HepG2 (cell line): ENCODE data around the gene TERB2. TPM values are rescaled to one million over a fixed set of nuclear protein-coding genes. Genes with fewer than 3 reads are reported as not detected.
"Not testable (repeated sequence)": the region's sequence is repeated elsewhere in the genome, so short reads cannot be mapped to it uniquely, and the experiment has no call there.

Experiments used
- ATAC-seq: fragments of 200-7000 bp; cut with Tn5 transposase; 3 replicates; pipeline ENCODE4 v1.9.1; 2020; ENCODE audit warnings: mild to moderate bottlenecking, moderate library complexity
- BruUV-seq: library from RNA; stranded (reverse); fragments of 400-500 nt; replicated peaks from 2 replicates; lab custom pipeline; 2021; lab: Mats Ljungman, UMichigan
- CTCF ChIA-PET: fragments of 300-600 bp; formaldehyde crosslinking; extraction: SDS; loops from one replicate; lab custom pipeline; 2021; ENCODE audit warnings: low total read pairs, inconsistent platforms, low intra/inter-chr PET ratio; lab: Yijun Ruan, JAX
- POLR2A ChIA-PET: fragments of 350-600 bp; sonication (Branson Sonifier 250); formaldehyde crosslinking; loops from one replicate; lab custom pipeline; 2020; ENCODE audit warnings: antibody characterized with exemption, inconsistent platforms; lab: Yijun Ruan, JAX
- DNase-seq: peaks from one replicate; pipeline ENCODE4 v3.0.0-alpha.2; 2015; ENCODE audit warnings: low spot score
- FAIRE-seq: peaks from 3 replicates; lab custom pipeline; 2011; peaks lifted over from hg19 to GRCh38; lab: Jason Lieb, UNC
- H2AFZ ChIP-seq: one replicate; pipeline ENCODE4 v1.6.1; 2011; ENCODE audit warnings: low read length, inconsistent platforms
- H3K27ac ChIP-seq: fragments of 300-600 bp; 3 replicates; pipeline ENCODE4 v1.8.0; 2011; ENCODE audit warnings: mixed run types, mild to moderate bottlenecking, mixed read lengths, low read length, inconsistent platforms; ENCODE audit not compliant: insufficient read depth; ENCODE audit errors: extremely low read length
- H3K27me3 ChIP-seq, 2 experiments: fragments of 200-600 bp in 1 of 2; 2 replicates in 1 of 2; 3 replicates in 1 of 2; pipeline versions ENCODE4 v1.6.0 to v1.8.0; 2011; ENCODE audit warnings: low read length in 2 of 2, mild to moderate bottlenecking in 2 of 2, moderate library complexity in 2 of 2, inconsistent platforms in 1 of 2; ENCODE audit not compliant: insufficient read depth in 2 of 2, control insufficient read depth in 1 of 2
- H3K36me3 ChIP-seq, 2 experiments: fragments of 200-600 bp in 1 of 2; replicated peaks in 1 of 2; 2 replicates in 1 of 2; 3 replicates in 1 of 2; pipeline versions ENCODE4 v1.5.1 to v1.8.0; 2011; ENCODE audit warnings: low read length in 2 of 2, inconsistent platforms in 1 of 2; ENCODE audit not compliant: insufficient read depth in 2 of 2, control insufficient read depth in 1 of 2
- H3K4me1 ChIP-seq: 2 replicates; pipeline ENCODE4 v1.5.1; 2012; ENCODE audit warnings: low read length, inconsistent platforms; ENCODE audit not compliant: insufficient read depth
- H3K4me2 ChIP-seq: 2 replicates; pipeline ENCODE4 v1.6.0; 2011; ENCODE audit warnings: low read depth, low read length, inconsistent platforms
- H3K4me3 ChIP-seq, 3 experiments: fragments of 200-600 bp in 1 of 3; sonication (generic), shearing (Covaris generic) in 1 of 3; replicated peaks in 1 of 3; 2 replicates each; pipeline ENCODE4 v1.5.1; 2011 to 2016; ENCODE audit warnings: low read length in 3 of 3, inconsistent platforms in 2 of 3, low read depth in 2 of 3, mild to moderate bottlenecking in 2 of 3, control low read depth in 1 of 3, mixed read lengths in 1 of 3; ENCODE audit not compliant: insufficient read depth in 1 of 3
- H3K79me2 ChIP-seq: one replicate; pipeline ENCODE4 v1.6.1; 2011; ENCODE audit warnings: low read length, inconsistent platforms; ENCODE audit not compliant: insufficient read depth
- H3K9ac ChIP-seq: 2 replicates; pipeline ENCODE4 v1.6.0; 2011; ENCODE audit warnings: mild to moderate bottlenecking, low read depth, low read length, inconsistent platforms; ENCODE audit not compliant: insufficient read depth
- H3K9me3 ChIP-seq: 2 replicates; pipeline ENCODE4 v1.5.1; 2012; ENCODE audit warnings: mild to moderate bottlenecking, low read length
- H4K20me1 ChIP-seq: 2 replicates; pipeline ENCODE4 v1.6.0; 2011; ENCODE audit warnings: inconsistent platforms, mild to moderate bottlenecking, low read length, moderate library complexity; ENCODE audit not compliant: insufficient read depth
- WGBS: methylation state at CpG from one replicate; pipeline ENCODE4 v1.1.6; 2017; ENCODE audit warnings: low lambda C conversion rate; 5-methylcytosine and 5-hydroxymethylcytosine counted together
- in situ Hi-C: cut with HindIII; loops from 2 replicates; pipeline ENCODE4 v1.10.0; 2017; ENCODE audit warnings: low pct_unique_long_range_greater_than_20kb; ENCODE audit not compliant: extremely low pct_ligation_motif_present
- intact Hi-C: fragments of 100-400 bp; cut with micrococcal nuclease; formaldehyde crosslinking; loops from one replicate; pipeline ENCODE4 v1.10.0; 2022; ENCODE audit not compliant: unreplicated experiment
- polyA plus RNA-seq, 8 experiments: library from polyadenylated mRNA; depleted of rRNA in 3 of 8; stranded (reverse) in 7 of 8; unstranded in 1 of 8; fragments of >200 nt; fragmentation: Illumina TruSeq in 4 of 8; extraction: Trizol in 4 of 8; gene quantifications; 2 replicates each; pipeline versions ENCODE4 v1.2.1 to v1.2.3, GENCODE V29; 2011 to 2016; ENCODE audit warnings: low read depth in 4 of 8, missing spikeins in 1 of 8, mixed read lengths in 1 of 8; ENCODE audit not compliant: insufficient read depth in 1 of 8
- total RNA-seq, 5 experiments: library from RNA; depleted of rRNA; stranded (reverse); fragments of >200 nt; fragmentation: Illumina TruSeq; extraction: Trizol; gene quantifications; 2 replicates each; pipeline ENCODE4 v1.2.3, GENCODE V29; 2016; ENCODE audit warnings: low read depth in 1 of 5
- TF ChIP-seq, protein P1 (sequence below): IDR thresholded peaks from 2 replicates; pipeline ENCODE4 v1.6.1; 2016; ENCODE audit warnings: low read depth, missing genetic modification reagents, missing compliant biosample characterization
- TF ChIP-seq, protein P2 (sequence below): sonication (generic); formaldehyde crosslinking; IDR thresholded peaks from 2 replicates; pipeline ENCODE4 v1.4.0; 2020; ENCODE audit warnings: missing genetic modification reagents, borderline replicate concordance

TERB2 gene
- total and polyA plus RNA-seq, 2 of the 13 experiments (the other 11 are each of a cell fraction or from before 2014, with no cell fraction given) = not detected

DNA sequence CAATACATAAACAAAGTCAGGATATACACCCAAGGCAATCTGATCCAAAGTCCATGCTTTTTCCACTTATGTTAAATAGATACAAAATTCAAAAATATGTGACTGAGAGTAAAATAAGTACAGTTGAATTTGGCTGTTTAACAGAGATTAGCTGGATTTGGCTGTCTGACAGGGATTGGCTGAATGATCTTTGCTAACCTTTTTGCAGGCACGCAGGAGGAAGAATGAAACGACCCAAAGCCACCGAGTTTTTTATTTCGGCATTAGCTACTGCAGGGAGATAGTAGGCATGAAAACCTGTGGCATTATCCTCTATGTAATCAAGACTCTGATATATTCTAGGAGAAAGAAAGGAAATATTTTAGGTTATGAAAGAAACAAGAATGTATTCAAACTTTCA is 26.2 kb upstream of the TERB2 start:
- H3K27me3 ChIP-seq, in situ Hi-C loops, POLR2A ChIA-PET, H3K27ac ChIP-seq, H2AFZ ChIP-seq, ATAC-seq, H3K4me3 ChIP-seq, DNase-seq, H3K4me1 ChIP-seq, H3K36me3 ChIP-seq, intact Hi-C loops, BruUV-seq, H3K4me2 ChIP-seq, H4K20me1 ChIP-seq, CTCF ChIA-PET, H3K79me2 ChIP-seq, H3K9me3 ChIP-seq, FAIRE-seq, H3K9ac ChIP-seq: not testable (repeated sequence)
- 52% methylated on average over 4 of the region's 4 CpGs for WGBS

DNA sequence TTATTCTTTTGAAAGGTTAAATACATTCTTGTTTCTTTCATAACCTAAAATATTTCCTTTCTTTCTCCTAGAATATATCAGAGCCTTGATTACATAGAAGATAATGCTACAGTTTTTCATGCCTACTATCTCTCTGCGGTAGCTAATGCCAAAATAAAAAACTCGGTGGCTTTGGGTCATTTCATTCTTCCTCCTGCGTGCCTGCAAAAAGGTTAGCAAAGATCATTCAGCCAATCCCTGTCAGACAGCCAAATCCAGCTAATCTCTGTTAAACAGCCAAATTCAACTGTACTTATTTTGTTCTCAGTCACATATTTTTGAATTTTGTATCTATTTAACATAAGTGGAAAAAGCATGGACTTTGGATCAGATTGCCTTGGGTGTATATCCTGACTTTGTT is 1.8 kb downstream of the TERB2 start:
- in situ Hi-C loops, ATAC-seq: not testable (repeated sequence)

DNA sequence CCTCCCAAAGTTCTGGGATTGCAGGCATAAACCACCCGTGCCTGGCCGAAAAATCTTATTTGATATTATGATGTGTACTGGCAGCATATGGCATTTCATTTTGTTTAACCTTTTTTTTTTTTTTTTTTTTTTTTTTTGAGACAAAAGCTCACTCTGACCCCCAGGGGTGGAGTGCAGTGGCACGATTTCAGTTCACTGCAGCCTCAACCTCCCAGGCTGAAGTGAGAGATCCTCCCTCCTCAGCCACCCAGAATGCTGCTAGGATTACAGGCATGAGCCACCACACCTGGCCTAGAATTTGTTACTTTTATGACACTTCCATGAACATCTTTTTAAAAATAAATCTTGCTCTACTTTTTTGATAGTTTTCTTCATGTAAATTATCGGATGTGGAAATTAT is 12.0 kb downstream of the TERB2 start:
- Histone ChIP-seq H3K4me3 (no peak overlapping the region), H3K9ac (no peak overlapping the region), H3K27ac (no peak overlapping the region), H3K36me3 (no peaks in the 10 kb centered on the region), H3K79me2 (no peaks in the 10 kb centered on the region), H3K9me3 (no peaks in the 10 kb centered on the region), H3K4me2 (0 out of 2 replicates have a peak overlapping the region, but pooled peaks have one; percentile 27), H2AFZ (no peak overlapping the region), H4K20me1 (no peaks in the 10 kb centered on the region), H3K4me1 (peaks cover 10% of the 10 kb centered on the region; the same call in 1 of the 2 replicates), H3K27me3 (no peaks in the 10 kb centered on the region)
- FAIRE-seq (no peak), DNase-seq (no peak), ATAC-seq (peak; percentile 58)
- BruUV-seq = no TSS peak
- intact Hi-C loops (loop anchor here (1.0 to 10.0 kb wide), 3 partner anchors 68 to 296 kb away; no protein-coding TSS in a partner anchor), in situ Hi-C loops (loop anchor here (10.0 kb wide), 1 partner anchor 156 kb away; the partner anchor contains the start of genes DUOX1 and DUOXA1)
- 40% methylated on average over 4 of the region's 4 CpGs for WGBS
- ChIA-PET CTCF (interaction anchor here (1.7 kb wide), 1 partner anchor 68 kb away, joined by 9 read pairs; no protein-coding TSS in a partner anchor), POLR2A (no interaction called here)
- TF ChIP-seq, protein P1, sequence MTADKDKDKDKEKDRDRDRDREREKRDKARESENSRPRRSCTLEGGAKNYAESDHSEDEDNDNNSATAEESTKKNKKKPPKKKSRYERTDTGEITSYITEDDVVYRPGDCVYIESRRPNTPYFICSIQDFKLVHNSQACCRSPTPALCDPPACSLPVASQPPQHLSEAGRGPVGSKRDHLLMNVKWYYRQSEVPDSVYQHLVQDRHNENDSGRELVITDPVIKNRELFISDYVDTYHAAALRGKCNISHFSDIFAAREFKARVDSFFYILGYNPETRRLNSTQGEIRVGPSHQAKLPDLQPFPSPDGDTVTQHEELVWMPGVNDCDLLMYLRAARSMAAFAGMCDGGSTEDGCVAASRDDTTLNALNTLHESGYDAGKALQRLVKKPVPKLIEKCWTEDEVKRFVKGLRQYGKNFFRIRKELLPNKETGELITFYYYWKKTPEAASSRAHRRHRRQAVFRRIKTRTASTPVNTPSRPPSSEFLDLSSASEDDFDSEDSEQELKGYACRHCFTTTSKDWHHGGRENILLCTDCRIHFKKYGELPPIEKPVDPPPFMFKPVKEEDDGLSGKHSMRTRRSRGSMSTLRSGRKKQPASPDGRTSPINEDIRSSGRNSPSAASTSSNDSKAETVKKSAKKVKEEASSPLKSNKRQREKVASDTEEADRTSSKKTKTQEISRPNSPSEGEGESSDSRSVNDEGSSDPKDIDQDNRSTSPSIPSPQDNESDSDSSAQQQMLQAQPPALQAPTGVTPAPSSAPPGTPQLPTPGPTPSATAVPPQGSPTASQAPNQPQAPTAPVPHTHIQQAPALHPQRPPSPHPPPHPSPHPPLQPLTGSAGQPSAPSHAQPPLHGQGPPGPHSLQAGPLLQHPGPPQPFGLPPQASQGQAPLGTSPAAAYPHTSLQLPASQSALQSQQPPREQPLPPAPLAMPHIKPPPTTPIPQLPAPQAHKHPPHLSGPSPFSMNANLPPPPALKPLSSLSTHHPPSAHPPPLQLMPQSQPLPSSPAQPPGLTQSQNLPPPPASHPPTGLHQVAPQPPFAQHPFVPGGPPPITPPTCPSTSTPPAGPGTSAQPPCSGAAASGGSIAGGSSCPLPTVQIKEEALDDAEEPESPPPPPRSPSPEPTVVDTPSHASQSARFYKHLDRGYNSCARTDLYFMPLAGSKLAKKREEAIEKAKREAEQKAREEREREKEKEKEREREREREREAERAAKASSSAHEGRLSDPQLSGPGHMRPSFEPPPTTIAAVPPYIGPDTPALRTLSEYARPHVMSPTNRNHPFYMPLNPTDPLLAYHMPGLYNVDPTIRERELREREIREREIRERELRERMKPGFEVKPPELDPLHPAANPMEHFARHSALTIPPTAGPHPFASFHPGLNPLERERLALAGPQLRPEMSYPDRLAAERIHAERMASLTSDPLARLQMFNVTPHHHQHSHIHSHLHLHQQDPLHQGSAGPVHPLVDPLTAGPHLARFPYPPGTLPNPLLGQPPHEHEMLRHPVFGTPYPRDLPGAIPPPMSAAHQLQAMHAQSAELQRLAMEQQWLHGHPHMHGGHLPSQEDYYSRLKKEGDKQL (CRISPR knock-in tag) = no peak
- TF ChIP-seq, protein P2, sequence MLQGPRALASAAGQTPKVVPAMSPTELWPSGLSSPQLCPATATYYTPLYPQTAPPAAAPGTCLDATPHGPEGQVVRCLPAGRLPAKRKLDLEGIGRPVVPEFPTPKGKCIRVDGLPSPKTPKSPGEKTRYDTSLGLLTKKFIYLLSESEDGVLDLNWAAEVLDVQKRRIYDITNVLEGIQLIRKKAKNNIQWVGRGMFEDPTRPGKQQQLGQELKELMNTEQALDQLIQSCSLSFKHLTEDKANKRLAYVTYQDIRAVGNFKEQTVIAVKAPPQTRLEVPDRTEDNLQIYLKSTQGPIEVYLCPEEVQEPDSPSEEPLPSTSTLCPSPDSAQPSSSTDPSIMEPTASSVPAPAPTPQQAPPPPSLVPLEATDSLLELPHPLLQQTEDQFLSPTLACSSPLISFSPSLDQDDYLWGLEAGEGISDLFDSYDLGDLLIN = no peak

More for the DNA sequence above, 1.8 kb downstream of the TERB2 start:
- H3K79me2 ChIP-seq, H4K20me1 ChIP-seq, H3K27ac ChIP-seq, H3K36me3 ChIP-seq, CTCF ChIA-PET, H3K9ac ChIP-seq, H3K4me2 ChIP-seq, H3K27me3 ChIP-seq, H2AFZ ChIP-seq, H3K4me1 ChIP-seq, H3K4me3 ChIP-seq, DNase-seq, intact Hi-C loops, H3K9me3 ChIP-seq, FAIRE-seq, BruUV-seq, POLR2A ChIA-PET: not testable (repeated sequence)
- WGBS = 45% methylated on average over 3 of the region's 3 CpGs
